HG03432 (cell line): ENCODE results near the gene REPS1.
"Not testable (repeated sequence)": the region's sequence is repeated elsewhere in the genome, so short reads cannot be mapped to it uniquely, and the experiment has no call there.

Experiments
- ATAC-seq: cut with Tn5 transposase; IDR thresholded peaks from one replicate; pipeline ENCODE4 v1.9.1; 2021; ENCODE audit warnings: mild to moderate bottlenecking, moderate library complexity; ENCODE audit not compliant: unreplicated experiment

The REPS1 gene, protein sequence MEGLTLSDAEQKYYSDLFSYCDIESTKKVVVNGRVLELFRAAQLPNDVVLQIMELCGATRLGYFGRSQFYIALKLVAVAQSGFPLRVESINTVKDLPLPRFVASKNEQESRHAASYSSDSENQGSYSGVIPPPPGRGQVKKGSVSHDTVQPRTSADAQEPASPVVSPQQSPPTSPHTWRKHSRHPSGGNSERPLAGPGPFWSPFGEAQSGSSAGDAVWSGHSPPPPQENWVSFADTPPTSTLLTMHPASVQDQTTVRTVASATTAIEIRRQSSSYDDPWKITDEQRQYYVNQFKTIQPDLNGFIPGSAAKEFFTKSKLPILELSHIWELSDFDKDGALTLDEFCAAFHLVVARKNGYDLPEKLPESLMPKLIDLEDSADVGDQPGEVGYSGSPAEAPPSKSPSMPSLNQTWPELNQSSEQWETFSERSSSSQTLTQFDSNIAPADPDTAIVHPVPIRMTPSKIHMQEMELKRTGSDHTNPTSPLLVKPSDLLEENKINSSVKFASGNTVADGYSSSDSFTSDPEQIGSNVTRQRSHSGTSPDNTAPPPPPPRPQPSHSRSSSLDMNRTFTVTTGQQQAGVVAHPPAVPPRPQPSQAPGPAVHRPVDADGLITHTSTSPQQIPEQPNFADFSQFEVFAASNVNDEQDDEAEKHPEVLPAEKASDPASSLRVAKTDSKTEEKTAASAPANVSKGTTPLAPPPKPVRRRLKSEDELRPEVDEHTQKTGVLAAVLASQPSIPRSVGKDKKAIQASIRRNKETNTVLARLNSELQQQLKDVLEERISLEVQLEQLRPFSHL

DNA sequence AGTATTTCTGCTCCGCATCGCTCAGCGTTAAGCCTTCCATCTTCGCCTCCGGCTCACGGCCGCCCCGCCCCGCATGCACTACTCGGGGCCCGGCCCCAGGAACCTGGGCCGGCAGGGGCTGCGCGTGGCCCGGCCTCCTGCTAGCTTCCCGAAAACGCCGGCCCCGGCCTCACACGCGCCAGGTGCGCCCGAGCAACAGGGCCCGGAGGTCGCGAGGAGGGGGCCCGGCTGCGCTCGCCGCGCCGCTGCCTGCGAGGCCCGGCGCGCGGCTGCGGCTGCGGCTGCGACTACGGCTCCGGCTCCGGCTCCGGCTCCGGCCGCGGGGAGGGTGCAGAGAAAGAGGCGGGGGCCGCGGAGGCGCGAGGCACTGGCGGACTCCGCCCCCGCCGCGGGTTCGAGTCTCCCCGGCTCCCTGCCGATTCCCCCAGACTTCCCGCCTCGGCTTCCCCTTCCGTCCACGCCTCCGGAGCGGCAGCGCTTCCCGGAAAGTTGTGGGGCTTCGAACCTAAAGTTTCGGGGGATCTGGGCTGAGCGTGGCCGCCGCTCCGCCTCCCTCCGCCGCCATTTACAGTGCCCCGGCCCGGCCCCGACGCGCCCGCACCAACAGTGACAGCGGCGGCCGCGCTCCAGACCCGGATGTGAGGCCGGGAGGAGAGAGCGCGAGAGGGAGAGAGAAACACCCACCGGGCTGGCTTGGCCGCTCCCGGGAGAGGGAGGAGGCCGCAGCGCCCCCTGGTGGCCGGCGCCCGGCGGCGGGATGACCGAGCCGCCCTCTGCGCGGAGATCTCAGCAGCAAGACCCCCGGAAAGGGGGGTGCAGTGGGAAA is at the start of gene REPS1:
TSS of gene REPS1 (minus strand) at position 611 of the 826 bp plus-strand sequence. CDS start at position 40, 571 bp downstream.
- ATAC-seq = peak; percentile 93

- no peak for ATAC-seq
Measured at GRCh38 chr6:139037490-139037889, 49.4 kb upstream of the REPS1 start.

GRCh38 chr6:139030228-139030963 is 42.3 kb upstream of the REPS1 start:
- peak; percentile 49 for ATAC-seq

- ATAC-seq = peak; percentile 35
Measured at GRCh38 chr6:139029470-139030227, 41.6 kb upstream of the REPS1 start.

DNA sequence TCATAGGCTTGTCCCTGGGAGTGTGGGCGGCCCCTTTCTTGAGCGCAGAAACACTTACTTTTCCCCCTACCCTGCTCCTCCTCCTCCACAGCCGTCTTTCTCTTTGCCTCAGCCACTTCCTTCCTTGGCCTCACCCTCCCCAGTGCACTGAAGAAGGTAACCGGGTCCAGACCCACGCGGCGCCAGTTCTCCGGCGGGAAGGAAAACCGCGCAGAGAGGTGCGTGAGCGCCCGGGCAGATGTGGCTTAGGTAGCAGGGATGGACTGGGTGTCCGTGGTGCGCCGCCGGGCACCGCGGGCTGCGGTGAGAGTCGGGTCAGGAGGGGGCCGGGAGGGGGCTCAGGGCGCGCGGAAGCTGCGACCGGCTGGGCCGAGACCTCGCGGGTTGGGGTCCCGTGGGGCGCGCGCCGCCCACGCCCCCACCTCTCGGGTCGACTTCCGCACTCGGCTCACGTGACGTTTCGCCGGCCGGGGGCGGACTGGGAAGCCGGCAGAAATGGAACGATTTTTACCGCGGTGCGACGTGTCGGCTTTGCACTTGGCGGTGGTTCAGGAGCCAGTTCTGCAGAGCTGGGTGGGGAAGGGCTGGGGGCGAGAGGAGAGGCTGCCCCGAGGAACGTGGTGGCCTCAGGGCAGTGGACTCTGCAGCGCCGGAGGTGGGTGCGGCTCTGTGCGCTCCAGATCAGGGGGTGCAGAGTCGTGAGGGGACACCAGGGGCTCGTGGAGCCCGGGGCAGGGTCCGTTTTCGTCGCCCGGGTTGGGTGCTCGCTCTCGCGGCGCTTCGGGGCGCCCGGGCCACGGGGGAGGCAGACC is 40.8 kb upstream of the REPS1 start, which contains the start of gene ABRACL:
TSS of gene ABRACL (plus strand) at position 88 of the 812 bp plus-strand sequence. CDS start 5,416 bp downstream, outside the sequence.
- ATAC-seq = peak; percentile 64

- peak; percentile 1 for ATAC-seq
Measured at GRCh38 chr6:139028215-139028657, 40.2 kb upstream of the REPS1 start.

DNA sequence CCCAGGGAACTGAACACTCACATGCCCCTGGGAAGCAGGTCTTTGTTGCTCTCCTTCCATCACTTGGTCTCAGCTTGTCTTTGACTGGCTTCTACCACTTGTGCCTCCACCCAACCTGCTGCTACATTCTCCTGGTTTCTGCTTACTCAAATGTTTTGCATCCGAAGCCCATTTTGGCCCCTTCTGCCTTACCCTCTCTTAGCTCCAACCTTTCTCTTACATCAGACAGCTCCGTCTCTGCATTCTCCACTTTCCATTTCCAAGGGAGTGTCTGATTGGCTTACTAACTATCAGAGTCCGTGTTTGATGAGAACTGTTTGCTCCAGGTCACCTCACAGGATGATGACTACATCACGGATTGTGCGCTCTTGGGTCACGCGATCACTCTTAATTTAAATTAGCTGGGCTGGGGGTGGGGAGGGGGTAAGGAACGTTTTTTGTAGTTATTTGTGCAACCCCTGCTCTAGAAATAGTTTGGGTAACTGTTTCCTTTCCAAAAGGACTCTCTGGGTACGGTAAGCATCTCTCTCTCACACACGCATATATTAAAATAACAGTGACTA is 39.6 kb upstream of the REPS1 start:
- peak; percentile 20 for ATAC-seq

DNA sequence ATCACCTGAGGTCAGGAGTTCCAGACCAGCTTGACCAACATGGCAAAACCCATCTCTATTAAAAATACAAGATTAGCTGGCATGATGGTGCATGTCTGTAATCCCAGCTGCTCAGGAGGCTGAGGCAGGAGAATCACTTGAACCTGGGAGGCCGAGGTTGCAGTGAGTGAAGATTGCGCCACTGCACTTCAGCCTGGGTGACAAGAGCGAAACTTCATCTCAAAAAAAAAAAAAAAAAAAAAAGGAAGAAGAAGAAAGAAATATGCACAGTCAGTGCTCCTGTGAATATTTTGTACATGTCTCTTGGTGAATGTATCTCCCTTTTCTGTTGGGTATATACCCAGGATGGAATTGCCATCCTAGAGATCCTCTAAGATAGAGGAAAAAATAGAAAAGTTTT is 37.4 kb upstream of the REPS1 start:
- ATAC-seq = not testable (repeated sequence)

GRCh38 chr6:139020689-139021088 is 32.6 kb upstream of the REPS1 start:
- no peak for ATAC-seq

DNA sequence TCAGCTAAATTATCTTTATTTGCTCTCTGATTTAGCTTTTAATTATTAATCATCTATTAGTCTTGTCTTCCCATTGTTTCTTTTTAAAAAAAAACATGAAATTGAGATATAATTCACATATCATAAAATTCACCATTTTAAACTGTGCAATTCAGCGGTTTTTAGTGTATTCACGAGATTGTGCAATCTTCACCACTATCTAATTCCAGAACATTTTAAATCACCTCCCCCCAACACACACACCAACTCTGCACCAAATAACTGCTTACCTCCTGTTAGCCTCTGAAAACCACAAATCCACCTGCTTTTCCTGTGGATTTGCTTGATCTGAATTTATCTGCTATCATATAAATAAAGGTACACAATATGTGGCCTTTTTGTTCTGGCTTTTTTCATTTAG is 31.7 kb upstream of the REPS1 start:
- ATAC-seq = no peak

GRCh38 chr6:139017227-139017626 is 29.2 kb upstream of the REPS1 start:
- no peak for ATAC-seq

- ATAC-seq = peak; percentile 97
Measured at GRCh38 chr6:139016337-139017213, 28.5 kb upstream of the REPS1 start.

DNA sequence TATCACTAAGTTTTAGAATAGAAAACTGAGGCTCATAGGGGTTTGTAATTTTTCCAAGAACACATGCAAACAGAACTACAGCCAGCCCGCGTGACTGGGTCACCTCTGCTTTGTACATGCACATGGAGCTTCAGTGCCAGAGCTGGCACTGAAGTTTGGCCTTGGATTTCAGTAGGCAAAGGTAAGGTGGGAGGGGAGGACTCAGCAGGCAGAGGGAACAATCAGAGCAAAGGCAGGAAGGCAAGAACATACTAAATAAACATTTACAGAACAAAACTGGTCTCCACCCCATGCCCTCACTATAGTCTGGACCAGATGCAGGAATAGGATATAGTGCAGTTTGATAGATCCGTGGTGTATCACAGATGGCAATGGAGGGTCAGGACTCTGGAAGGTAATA is 26.9 kb upstream of the REPS1 start:
- ATAC-seq = no peak

DNA sequence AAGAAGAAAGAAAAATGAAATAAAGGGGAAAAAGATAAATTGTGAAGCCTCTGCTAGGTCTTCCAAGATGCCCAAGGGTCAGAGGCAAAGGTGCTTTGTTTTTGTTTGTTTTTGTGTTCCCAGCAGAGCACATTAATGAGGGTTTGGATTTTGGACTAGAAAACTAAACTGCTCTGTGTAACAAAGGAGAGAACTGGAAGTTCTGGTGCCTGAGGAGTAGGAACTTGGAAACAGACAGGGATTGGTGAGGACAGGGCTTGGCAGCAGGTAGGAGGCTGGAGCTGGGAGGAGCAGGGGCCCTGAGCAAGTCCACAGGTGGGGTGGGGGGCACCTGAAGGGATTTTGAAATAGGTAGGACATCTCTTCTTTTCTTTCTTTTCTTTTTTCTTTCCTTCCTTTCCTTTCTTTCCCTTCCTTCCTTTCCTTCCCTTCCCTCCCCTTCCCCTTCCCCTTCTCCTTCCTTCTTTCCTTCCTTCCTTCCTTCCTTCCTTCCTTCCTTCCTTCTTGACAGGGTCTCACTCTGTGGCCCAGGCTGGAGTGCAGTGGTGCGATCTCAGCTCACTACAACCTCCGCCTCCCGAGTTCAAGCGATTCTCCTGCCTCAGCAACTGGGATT is 25.2 kb upstream of the REPS1 start:
- ATAC-seq = no peak

GRCh38 chr6:139011980-139012379 is 23.9 kb upstream of the REPS1 start:
- ATAC-seq = no peak

- no peak for ATAC-seq
Measured at GRCh38 chr6:139010674-139011073, 22.6 kb upstream of the REPS1 start.

GRCh38 chr6:139008117-139008516 is 20.1 kb upstream of the REPS1 start:
- no peak for ATAC-seq
